ENCODE measurements around the gene GAP43. TPM values are rescaled to one million over a fixed set of nuclear protein-coding genes. Genes with fewer than 3 reads are reported as not detected.

Gene GAP43
- total and polyA plus RNA-seq, 2 of the 13 experiments (the other 11 are each of a cell fraction or from before 2014, with no cell fraction given) = not detected

DNA sequence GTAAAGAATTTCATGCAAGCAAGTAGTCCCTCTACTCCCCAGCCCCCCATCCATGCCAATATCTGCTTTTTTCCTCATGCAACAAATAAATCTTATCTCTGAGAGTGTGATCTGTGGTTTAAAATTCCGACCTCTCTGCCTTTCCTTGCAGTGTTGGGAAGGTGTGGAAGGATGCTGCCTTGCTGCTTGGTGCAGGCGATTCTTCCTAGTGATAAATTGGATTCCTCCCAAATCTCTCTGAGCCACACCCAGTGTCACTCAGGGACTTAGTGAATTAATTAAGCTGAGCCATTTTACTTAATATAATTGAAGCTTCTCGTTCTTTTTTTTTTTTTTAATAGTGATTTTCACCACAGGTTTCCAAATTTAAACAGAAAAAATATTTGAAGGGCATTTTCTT is 3.4 kb downstream of the GAP43 start (continued):
- TF ChIP-seq SNRNP70 (IDR thresholded peaks at IDR 0.05; ENCODE audit: low read depth, low read length) (no peak), ZBED4 (CRISPR knock-in tag; IDR thresholded peaks at IDR 0.05; ENCODE audit: borderline replicate concordance) (no peak), ZNF773 (CRISPR knock-in tag; IDR thresholded peaks at IDR 0.05; ENCODE audit: borderline replicate concordance) (no peak), ZNF850 (CRISPR knock-in tag; conservative IDR thresholded peaks at IDR 0.05) (no peak), ZNF225 (CRISPR knock-in tag; IDR thresholded peaks at IDR 0.05) (no peak), ZNF605 (CRISPR knock-in tag; IDR thresholded peaks at IDR 0.05) (no peak)

- 17% methylated on average over 3 of the region's 3 CpGs for WGBS (ENCODE audit: low lambda C conversion rate)
- no peaks in the 10 kb centered on the region for H3K4me1 ChIP-seq (ENCODE audit: insufficient read depth, low read length)
Measured at GRCh38 chr3:115627180-115628074, 4.1 kb downstream of the GAP43 start.

More at GRCh38 chr3:115627180-115628074, 4.1 kb downstream of the GAP43 start:
- FAIRE-seq (no peak), DNase-seq (ENCODE audit: low spot score) (no peak), ATAC-seq (no peak)
- H3K4me3 ChIP-seq (replicated peaks in 1 of 3; ENCODE audit: insufficient read depth in 1 of 3, low read depth in 2 of 3, low read length in 3 of 3) = no peak overlapping the region
- H3K9me3 ChIP-seq (ENCODE audit: low read length) = no peaks in the 10 kb centered on the region
- CTCF ChIA-PET (ENCODE audit: low intra/inter-chr PET ratio, low total read pairs) = no interaction called here
- no peaks in the 10 kb centered on the region for H4K20me1 ChIP-seq (ENCODE audit: insufficient read depth, low read length)
- intact Hi-C loops (cut with micrococcal nuclease; ENCODE audit: unreplicated experiment) = no loop called here
- H3K27ac ChIP-seq (ENCODE audit: extremely low read length, insufficient read depth, low read length) = no peak overlapping the region
- no peak overlapping the region for H2AFZ ChIP-seq (ENCODE audit: low read length)
- H3K9ac ChIP-seq (ENCODE audit: insufficient read depth, low read depth, low read length) = no peak overlapping the region
- in situ Hi-C loops (cut with HindIII; ENCODE audit: extremely low pct_ligation_motif_present, low pct_unique_long_range_greater_than_20kb) = no loop called here
- no peaks in the 10 kb centered on the region for H3K36me3 ChIP-seq (replicated peaks in 1 of 2; ENCODE audit: control insufficient read depth in 1 of 2, insufficient read depth in 2 of 2, low read length in 2 of 2)
- no peak overlapping the region for H3K4me2 ChIP-seq (ENCODE audit: low read depth, low read length)
- TF ChIP-seq MAFK (conservative IDR thresholded peaks at IDR 0.05 in 1 of 2, IDR thresholded peaks at IDR 0.05 in 1 of 2; ENCODE audit: low read length in 2 of 2) (peak; percentile 83 to 89), MAFF (IDR thresholded peaks at IDR 0.05; ENCODE audit: low read depth, low read length) (peak; percentile 85)
- TF ChIP-seq, protein P1, sequence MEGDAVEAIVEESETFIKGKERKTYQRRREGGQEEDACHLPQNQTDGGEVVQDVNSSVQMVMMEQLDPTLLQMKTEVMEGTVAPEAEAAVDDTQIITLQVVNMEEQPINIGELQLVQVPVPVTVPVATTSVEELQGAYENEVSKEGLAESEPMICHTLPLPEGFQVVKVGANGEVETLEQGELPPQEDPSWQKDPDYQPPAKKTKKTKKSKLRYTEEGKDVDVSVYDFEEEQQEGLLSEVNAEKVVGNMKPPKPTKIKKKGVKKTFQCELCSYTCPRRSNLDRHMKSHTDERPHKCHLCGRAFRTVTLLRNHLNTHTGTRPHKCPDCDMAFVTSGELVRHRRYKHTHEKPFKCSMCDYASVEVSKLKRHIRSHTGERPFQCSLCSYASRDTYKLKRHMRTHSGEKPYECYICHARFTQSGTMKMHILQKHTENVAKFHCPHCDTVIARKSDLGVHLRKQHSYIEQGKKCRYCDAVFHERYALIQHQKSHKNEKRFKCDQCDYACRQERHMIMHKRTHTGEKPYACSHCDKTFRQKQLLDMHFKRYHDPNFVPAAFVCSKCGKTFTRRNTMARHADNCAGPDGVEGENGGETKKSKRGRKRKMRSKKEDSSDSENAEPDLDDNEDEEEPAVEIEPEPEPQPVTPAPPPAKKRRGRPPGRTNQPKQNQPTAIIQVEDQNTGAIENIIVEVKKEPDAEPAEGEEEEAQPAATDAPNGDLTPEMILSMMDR (CRISPR knock-in tag; IDR thresholded peaks at IDR 0.05) = no peak
- POLR2A ChIA-PET = no interaction called here
- BruUV-seq (replicated peaks) = no TSS peak
- peaks cover 0 to 14% of the 10 kb centered on the region in 2 experiments; a peak in 2 of 5 replicates for H3K27me3 ChIP-seq (ENCODE audit: control insufficient read depth in 1 of 2, insufficient read depth in 2 of 2, low read length in 2 of 2)
- H3K79me2 ChIP-seq (ENCODE audit: insufficient read depth, low read length) = no peaks in the 10 kb centered on the region
